SK-N-SH treated with all-trans-retinoic acid at 6 μM for 48 hours (cell line): ENCODE results near the gene ZNF316.
A peak's percentile ranks its signal among the peaks of the same experiment; 100 is the strongest.

Experiments
- ARNTL ChIP-seq: fragments of 450-650 bp; formaldehyde crosslinking; IDR thresholded peaks from 2 replicates; pipeline ENCODE4 v1.5.0; 2020; ENCODE audit warnings: low read depth, mild to moderate bottlenecking, moderate library complexity, borderline replicate concordance
- ESRRG ChIP-seq: fragments of 250-450 bp; sonication (Bioruptor Pico); IDR thresholded peaks from 2 replicates; pipeline ENCODE4 v1.6.1; 2021; ENCODE audit warnings: mild to moderate bottlenecking
- OSR1 ChIP-seq: fragments of 250-450 bp; sonication (Bioruptor Pico); IDR thresholded peaks from 2 replicates; pipeline ENCODE4 v1.8.0; 2022; ENCODE audit warnings: moderate library complexity, mild to moderate bottlenecking, inconsistent platforms
- RARB ChIP-seq: fragments of 250-450 bp; sonication (Bioruptor Pico); IDR thresholded peaks from 2 replicates; pipeline ENCODE4 v1.8.0; 2021; ENCODE audit warnings: mild to moderate bottlenecking, moderate library complexity
- TOX ChIP-seq: fragments of 250-450 bp; sonication (Bioruptor Pico); IDR thresholded peaks from 2 replicates; pipeline ENCODE4 v1.8.0; 2021; ENCODE audit warnings: mild to moderate bottlenecking, moderate library complexity, borderline replicate concordance
- ZFP3 ChIP-seq: fragments of 250-450 bp; sonication (Bioruptor Pico); IDR thresholded peaks from 2 replicates; pipeline ENCODE4 v1.5.0; 2020; ENCODE audit warnings: mild to moderate bottlenecking, moderate library complexity
- ZFP30 ChIP-seq: fragments of 450-650 bp; formaldehyde crosslinking; IDR thresholded peaks from 2 replicates; pipeline ENCODE4 v1.5.0; 2022; ENCODE audit warnings: mild to moderate bottlenecking, moderate library complexity
- ZNF8 ChIP-seq: fragments of 450-650 bp; formaldehyde crosslinking; IDR thresholded peaks from 2 replicates; pipeline ENCODE4 v1.5.0; 2020; ENCODE audit warnings: mild to moderate bottlenecking, moderate library complexity
- TF ChIP-seq, protein P1 (sequence below): fragments of 250-450 bp; sonication (Bioruptor Pico); IDR thresholded peaks from 2 replicates; pipeline ENCODE4 v1.8.0; 2020; ENCODE audit warnings: mild to moderate bottlenecking, moderate library complexity, borderline replicate concordance
- TF ChIP-seq, protein P2 (sequence below): fragments of 250-450 bp; sonication (Bioruptor Pico); IDR thresholded peaks from 2 replicates; pipeline ENCODE4 v1.5.1; 2020; ENCODE audit warnings: low read depth, mild to moderate bottlenecking, moderate library complexity

DNA sequence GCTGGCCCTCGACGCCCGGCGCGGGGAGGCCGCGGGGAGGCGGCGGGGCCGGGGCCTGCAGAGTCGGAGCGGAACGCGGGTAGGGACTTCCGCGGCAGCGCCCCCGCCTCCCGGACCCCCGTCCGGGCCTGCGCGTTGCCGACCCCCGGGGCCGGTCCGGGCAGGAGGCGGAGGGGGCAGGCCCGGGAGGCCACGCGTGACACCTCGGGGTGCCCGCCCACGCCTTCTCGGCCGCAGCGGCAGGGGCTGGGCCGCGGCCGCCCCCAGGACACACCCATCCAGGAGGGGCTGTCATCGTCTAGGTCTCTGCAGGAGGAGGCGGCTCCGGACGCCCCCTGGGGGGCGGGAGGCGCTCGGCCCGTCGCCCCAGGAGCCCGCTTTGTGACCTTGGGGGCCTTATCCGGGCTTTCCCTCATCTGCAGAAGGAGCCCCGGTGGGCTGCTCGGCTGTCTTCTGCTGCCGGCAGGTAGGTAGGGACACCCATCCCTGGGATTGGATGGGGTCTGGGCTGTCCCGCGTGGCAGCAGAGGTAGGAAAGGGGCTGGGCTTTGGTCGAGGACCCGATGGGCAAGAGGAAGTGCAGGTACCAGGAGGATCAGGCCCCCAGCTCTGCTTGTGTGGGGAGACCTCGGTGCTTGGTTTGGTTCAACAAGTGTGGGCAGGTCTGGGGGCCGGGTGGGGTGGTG, 569 bp downstream of the ZNF316 start:
- TF ChIP-seq RARB (no peak), ARNTL (CRISPR knock-in tag) (no peak), ZFP3 (CRISPR knock-in tag) (no peak), OSR1 (CRISPR knock-in tag) (no peak), ZNF8 (no peak), ZFP30 (CRISPR knock-in tag) (no peak), ESRRG (CRISPR knock-in tag) (no peak), TOX (no peak)
- TF ChIP-seq, protein P1, sequence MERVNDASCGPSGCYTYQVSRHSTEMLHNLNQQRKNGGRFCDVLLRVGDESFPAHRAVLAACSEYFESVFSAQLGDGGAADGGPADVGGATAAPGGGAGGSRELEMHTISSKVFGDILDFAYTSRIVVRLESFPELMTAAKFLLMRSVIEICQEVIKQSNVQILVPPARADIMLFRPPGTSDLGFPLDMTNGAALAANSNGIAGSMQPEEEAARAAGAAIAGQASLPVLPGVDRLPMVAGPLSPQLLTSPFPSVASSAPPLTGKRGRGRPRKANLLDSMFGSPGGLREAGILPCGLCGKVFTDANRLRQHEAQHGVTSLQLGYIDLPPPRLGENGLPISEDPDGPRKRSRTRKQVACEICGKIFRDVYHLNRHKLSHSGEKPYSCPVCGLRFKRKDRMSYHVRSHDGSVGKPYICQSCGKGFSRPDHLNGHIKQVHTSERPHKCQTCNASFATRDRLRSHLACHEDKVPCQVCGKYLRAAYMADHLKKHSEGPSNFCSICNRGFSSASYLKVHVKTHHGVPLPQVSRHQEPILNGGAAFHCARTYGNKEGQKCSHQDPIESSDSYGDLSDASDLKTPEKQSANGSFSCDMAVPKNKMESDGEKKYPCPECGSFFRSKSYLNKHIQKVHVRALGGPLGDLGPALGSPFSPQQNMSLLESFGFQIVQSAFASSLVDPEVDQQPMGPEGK (CRISPR knock-in tag) = peak; percentile 64; the same call in 1 of the 2 replicates
- TF ChIP-seq, protein P2, sequence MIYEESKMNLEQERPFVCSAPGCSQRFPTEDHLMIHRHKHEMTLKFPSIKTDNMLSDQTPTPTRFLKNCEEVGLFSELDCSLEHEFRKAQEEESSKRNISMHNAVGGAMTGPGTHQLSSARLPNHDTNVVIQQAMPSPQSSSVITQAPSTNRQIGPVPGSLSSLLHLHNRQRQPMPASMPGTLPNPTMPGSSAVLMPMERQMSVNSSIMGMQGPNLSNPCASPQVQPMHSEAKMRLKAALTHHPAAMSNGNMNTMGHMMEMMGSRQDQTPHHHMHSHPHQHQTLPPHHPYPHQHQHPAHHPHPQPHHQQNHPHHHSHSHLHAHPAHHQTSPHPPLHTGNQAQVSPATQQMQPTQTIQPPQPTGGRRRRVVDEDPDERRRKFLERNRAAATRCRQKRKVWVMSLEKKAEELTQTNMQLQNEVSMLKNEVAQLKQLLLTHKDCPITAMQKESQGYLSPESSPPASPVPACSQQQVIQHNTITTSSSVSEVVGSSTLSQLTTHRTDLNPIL (CRISPR knock-in tag) = no peak
